Suprapubic skin (tissue), 4 donors: ENCODE results near the gene ZSWIM5. TPM values are rescaled to one million over a fixed set of nuclear protein-coding genes. Genes with fewer than 3 reads are reported as not detected.

ENCODE experiments used
- DNase-seq, 2 donors: peaks; one replicate each; pipeline ENCODE4 v3.0.0-alpha.2; 2019; ENCODE audit warnings: low spot score in 2 of 2
- H3K27ac ChIP-seq: fragments of 200-600 bp; sonication (generic); one replicate; pipeline ENCODE4 v1.5.1; 2019
- H3K27me3 ChIP-seq: fragments of 200-600 bp; sonication (generic); one replicate; pipeline ENCODE4 v1.5.1; 2019
- H3K36me3 ChIP-seq: fragments of 200-600 bp; sonication (generic); one replicate; pipeline ENCODE4 v1.5.1; 2019
- H3K4me1 ChIP-seq: fragments of 200-600 bp; sonication (generic); one replicate; pipeline ENCODE4 v1.5.1; 2019
- H3K4me3 ChIP-seq: fragments of 200-600 bp; sonication (generic); one replicate; pipeline ENCODE4 v1.5.1; 2019; ENCODE audit warnings: mild to moderate bottlenecking
- H3K9me3 ChIP-seq: fragments of 200-600 bp; sonication (generic); one replicate; pipeline ENCODE4 v1.5.1; 2019
- EP300 ChIP-seq: sonication (generic); formaldehyde crosslinking; IDR thresholded peaks from one replicate; pipeline ENCODE4 v1.6.1; 2017; ENCODE audit warnings: antibody characterized with exemption
- POLR2A ChIP-seq, 2 donors: fragments of 450-650 bp; IDR thresholded peaks; one replicate each; pipeline ENCODE4 v1.6.1; 2017; ENCODE audit warnings: antibody characterized with exemption in 2 of 2, mild to moderate bottlenecking in 2 of 2, moderate library complexity in 2 of 2
- POLR2AphosphoS5 ChIP-seq, 3 donors: sonication (generic); formaldehyde crosslinking; IDR thresholded peaks; one replicate each; pipeline ENCODE4 v1.6.1; 2017; ENCODE audit warnings: antibody characterized with exemption in 3 of 3
- WGBS: methylation state at CpG from one replicate; pipeline ENCODE4 v1.1.5; 2018; 5-methylcytosine and 5-hydroxymethylcytosine counted together
- total RNA-seq, 4 donors: library from RNA; depleted of rRNA; stranded (reverse); fragments of >200 nt; gene quantifications; one replicate each; pipeline ENCODE4 v1.1.0, GENCODE V29; 2016
- TF ChIP-seq, protein P1 (sequence below), 2 donors: fragments of 200-600 bp in 1 of 2; fragments of 450-650 bp in 1 of 2; sonication (generic) in 1 of 2; IDR thresholded peaks; one replicate each; pipeline ENCODE4 v1.5.1; 2016 to 2019; ENCODE audit warnings: antibody characterized with exemption in 2 of 2, mild to moderate bottlenecking in 1 of 2, moderate library complexity in 1 of 2

ZSWIM5 gene
- total RNA-seq, 4 donors from 2014 or later, result 1.9 to 3.5 (median 2.8) TPM

DNA sequence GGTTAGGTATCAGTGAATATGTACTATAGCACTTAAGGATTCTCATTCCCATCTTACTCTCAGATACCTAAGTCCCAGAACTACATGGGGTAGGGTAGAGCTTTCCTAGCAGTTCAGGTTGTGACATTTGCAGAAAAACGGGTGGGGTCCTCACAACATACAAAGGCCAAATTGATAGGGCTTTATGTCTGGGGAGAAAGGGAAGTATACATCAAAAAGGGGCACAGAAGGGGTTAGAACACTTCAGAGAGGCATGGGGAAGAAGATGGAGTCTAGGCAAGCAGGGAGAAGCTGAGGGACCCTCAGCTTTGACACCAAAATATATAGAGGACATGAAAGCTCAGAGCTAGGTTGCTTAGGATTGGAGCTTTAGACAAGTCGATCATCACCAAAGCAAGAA is 190.7 kb downstream of the ZSWIM5 start:
- no peaks in the 10 kb centered on the region for H3K9me3 ChIP-seq
- no peak for TF ChIP-seq POLR2A (IDR thresholded peaks at IDR 0.05)
- TF ChIP-seq POLR2AphosphoS5 (IDR thresholded peaks at IDR 0.05), result no peak
- no peak for TF ChIP-seq EP300
- TF ChIP-seq, protein P1, sequence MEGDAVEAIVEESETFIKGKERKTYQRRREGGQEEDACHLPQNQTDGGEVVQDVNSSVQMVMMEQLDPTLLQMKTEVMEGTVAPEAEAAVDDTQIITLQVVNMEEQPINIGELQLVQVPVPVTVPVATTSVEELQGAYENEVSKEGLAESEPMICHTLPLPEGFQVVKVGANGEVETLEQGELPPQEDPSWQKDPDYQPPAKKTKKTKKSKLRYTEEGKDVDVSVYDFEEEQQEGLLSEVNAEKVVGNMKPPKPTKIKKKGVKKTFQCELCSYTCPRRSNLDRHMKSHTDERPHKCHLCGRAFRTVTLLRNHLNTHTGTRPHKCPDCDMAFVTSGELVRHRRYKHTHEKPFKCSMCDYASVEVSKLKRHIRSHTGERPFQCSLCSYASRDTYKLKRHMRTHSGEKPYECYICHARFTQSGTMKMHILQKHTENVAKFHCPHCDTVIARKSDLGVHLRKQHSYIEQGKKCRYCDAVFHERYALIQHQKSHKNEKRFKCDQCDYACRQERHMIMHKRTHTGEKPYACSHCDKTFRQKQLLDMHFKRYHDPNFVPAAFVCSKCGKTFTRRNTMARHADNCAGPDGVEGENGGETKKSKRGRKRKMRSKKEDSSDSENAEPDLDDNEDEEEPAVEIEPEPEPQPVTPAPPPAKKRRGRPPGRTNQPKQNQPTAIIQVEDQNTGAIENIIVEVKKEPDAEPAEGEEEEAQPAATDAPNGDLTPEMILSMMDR (IDR thresholded peaks at IDR 0.05), result no peak
- H3K27ac ChIP-seq, result no peak overlapping the region
- DNase-seq, result no peak
- WGBS, result 81% methylated on average over 2 of the region's 2 CpGs
- H3K4me3 ChIP-seq, result no peak overlapping the region
- H3K4me1 ChIP-seq, result peaks cover 35% of the 10 kb centered on the region
- peaks cover 12% of the 10 kb centered on the region for H3K36me3 ChIP-seq
- H3K27me3 ChIP-seq, result no peaks in the 10 kb centered on the region

DNA sequence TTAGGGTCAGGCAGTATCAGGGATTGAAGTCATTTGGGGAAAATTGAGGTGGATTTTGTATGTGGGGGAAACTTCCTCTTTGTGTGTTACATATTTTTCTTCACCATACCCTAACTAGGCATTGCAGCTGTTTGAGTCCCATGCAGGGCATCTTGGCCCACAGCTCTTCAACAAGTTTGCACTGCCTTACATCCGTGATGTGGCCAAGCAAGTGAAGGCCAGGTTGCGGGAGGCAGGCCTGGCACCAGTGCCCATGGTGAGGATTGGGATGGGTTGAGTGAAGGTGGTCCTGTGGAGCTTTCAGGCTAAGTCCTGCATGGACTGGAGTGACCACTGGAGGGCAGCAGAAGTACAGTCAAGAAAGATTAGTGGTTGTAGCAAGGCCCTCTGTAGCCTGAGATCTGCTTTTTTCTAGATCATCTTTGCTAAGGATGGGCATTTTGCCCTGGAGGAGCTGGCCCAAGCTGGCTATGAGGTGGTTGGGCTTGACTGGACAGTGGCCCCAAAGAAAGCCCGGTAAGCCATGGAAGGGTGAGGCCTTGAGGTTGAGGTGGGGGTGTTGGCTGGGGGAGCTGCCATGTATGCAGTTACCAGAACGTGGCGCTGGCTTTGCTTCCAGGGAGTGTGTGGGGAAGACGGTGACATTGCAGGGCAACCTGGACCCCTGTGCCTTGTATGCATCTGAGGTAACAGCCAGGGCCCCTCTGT is 191.9 kb downstream of the ZSWIM5 start:
- no peak overlapping the region for H3K4me3 ChIP-seq
- H3K27me3 ChIP-seq, result no peaks in the 10 kb centered on the region
- no peak overlapping the region for H3K27ac ChIP-seq
- WGBS, result 31% methylated on average over 6 of the region's 6 CpGs
- H3K4me1 ChIP-seq, result peaks cover 47% of the 10 kb centered on the region
- TF ChIP-seq POLR2AphosphoS5 (IDR thresholded peaks at IDR 0.05), result no peak
- no peak for TF ChIP-seq POLR2A (IDR thresholded peaks at IDR 0.05)
- TF ChIP-seq, protein P1 (IDR thresholded peaks at IDR 0.05), result peak; percentile 81 to 86
- peaks cover 14% of the 10 kb centered on the region for H3K36me3 ChIP-seq
- peak in 1 of 2 donors; percentile 88 for DNase-seq
- H3K9me3 ChIP-seq, result no peaks in the 10 kb centered on the region

DNA sequence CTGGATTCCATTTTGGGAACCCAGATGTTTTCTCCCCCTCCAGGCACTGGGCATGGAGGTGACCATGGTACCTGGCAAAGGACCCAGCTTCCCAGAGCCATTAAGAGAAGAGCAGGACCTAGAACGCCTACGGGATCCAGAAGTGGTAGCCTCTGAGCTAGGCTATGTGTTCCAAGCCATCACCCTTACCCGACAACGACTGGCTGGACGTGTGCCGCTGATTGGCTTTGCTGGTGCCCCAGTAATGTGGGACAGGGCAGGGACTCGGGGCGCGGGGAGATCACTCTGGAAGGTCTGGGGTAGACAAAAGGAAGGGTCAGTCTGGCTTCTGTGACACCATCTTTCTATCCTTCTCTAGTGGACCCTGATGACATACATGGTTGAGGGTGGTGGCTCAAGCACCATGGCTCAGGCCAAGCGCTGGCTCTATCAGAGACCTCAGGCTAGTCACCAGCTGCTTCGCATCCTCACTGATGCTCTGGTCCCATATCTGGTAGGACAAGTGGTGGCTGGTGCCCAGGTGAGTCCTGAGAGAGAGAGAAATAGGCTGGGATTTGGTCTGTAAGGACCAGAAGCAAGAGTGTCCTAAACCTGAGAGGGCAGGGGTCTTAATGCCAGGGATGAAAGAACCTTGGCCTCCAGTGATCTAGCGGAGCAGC is 192.7 kb downstream of the ZSWIM5 start:
- H3K4me3 ChIP-seq, result no peak overlapping the region
- H3K27ac ChIP-seq, result no peak overlapping the region
- TF ChIP-seq EP300, result no peak
- no peak for TF ChIP-seq POLR2AphosphoS5 (IDR thresholded peaks at IDR 0.05)
- no peak for TF ChIP-seq POLR2A (IDR thresholded peaks at IDR 0.05)
- TF ChIP-seq, protein P1 (IDR thresholded peaks at IDR 0.05), result no peak
- DNase-seq, result no peak
- H3K36me3 ChIP-seq, result peaks cover 22% of the 10 kb centered on the region
- H3K27me3 ChIP-seq, result no peaks in the 10 kb centered on the region
- no peaks in the 10 kb centered on the region for H3K9me3 ChIP-seq
- peaks cover 55% of the 10 kb centered on the region for H3K4me1 ChIP-seq
- WGBS, result 67% methylated on average over 7 of the region's 12 CpGs

DNA sequence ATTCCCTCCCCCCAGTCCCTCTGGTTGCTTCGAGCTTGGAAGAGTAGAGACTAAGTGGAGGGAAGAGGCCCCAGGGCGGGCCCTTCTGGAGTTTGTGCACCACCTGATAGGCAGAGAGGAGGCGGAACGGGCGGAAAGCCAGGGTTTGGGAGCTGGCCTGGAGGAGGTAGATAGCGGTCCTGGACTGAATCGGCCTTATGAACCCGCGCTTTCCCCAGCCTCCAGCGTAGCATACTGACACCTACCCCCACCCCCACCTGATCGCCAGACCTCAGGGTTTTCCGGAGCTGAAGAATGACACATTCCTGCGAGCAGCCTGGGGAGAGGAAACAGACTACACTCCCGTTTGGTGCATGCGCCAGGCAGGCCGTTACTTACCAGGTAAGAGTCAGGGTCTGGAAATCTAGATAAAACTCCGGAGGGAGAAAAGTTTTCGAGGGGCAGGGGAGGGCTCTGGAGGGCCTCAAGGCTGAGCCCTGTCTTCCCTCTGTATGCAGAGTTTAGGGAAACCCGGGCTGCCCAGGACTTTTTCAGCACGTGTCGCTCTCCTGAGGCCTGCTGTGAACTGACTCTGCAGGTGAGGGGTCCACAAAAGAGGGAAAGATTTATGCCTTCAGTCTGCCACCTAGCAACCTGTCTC is 193.6 kb downstream of the ZSWIM5 start:
- Histone ChIP-seq H3K4me1 (peaks cover 56% of the 10 kb centered on the region), H3K36me3 (peaks cover 31% of the 10 kb centered on the region), H3K9me3 (no peaks in the 10 kb centered on the region), H3K4me3 (peak overlapping the region; percentile 94), H3K27me3 (no peaks in the 10 kb centered on the region), H3K27ac (peak overlapping the region; percentile 90)
- 7% methylated on average over 13 of the region's 21 CpGs for WGBS
- peak in 1 of 2 donors; percentile 86 for DNase-seq
- TF ChIP-seq EP300 (no peak), POLR2AphosphoS5 (IDR thresholded peaks at IDR 0.05) (no peak), POLR2A (IDR thresholded peaks at IDR 0.05) (no peak)
- TF ChIP-seq, protein P1 (IDR thresholded peaks at IDR 0.05), result no peak
